Measurements from ENCODE around the gene TIPARP.
"Not testable (repeated sequence)": the region's sequence is repeated elsewhere in the genome, so short reads cannot be mapped to it uniquely, and the experiment has no call there.

TIPARP gene

GRCh38 chr3:156732261-156732660, 57.9 kb downstream of the TIPARP start:
- H3K27ac Mint-ChIP-seq = no peak overlapping the region

GRCh38 chr3:156732715-156733421, 58.5 kb downstream of the TIPARP start:
- Mint-ChIP-seq H3K36me3 (no peaks in the 10 kb centered on the region), H3K27me3 (no peaks in the 10 kb centered on the region), H3K9me3 (no peaks in the 10 kb centered on the region), H3K27ac (no peak overlapping the region), H3K4me1 (no peaks in the 10 kb centered on the region), H3K4me3 (no peak overlapping the region)

More at GRCh38 chr3:156732261-156732660, 57.9 kb downstream of the TIPARP start:
- Mint-ChIP-seq H3K4me3 (no peak overlapping the region), H3K9me3 (no peaks in the 10 kb centered on the region), H3K36me3 (no peaks in the 10 kb centered on the region), H3K27me3 (no peaks in the 10 kb centered on the region), H3K4me1 (no peaks in the 10 kb centered on the region)

- not testable (repeated sequence) for H3K9me3 Mint-ChIP-seq, H3K4me1 Mint-ChIP-seq, H3K27ac Mint-ChIP-seq, H3K36me3 Mint-ChIP-seq, H3K4me3 Mint-ChIP-seq, H3K27me3 Mint-ChIP-seq
These were observed 60.3 kb downstream of the TIPARP start for GRCh38 chr3:156734661-156735060.

- H3K36me3 Mint-ChIP-seq = no peaks in the 10 kb centered on the region
- H3K4me1 Mint-ChIP-seq = no peaks in the 10 kb centered on the region
- H3K27me3 Mint-ChIP-seq = no peaks in the 10 kb centered on the region
- H3K9me3 Mint-ChIP-seq = no peaks in the 10 kb centered on the region
- no peak overlapping the region for H3K4me3 Mint-ChIP-seq
- no peak overlapping the region for H3K27ac Mint-ChIP-seq
These were observed 61.1 kb downstream of the TIPARP start for GRCh38 chr3:156735471-156735870.

- H3K4me1 Mint-ChIP-seq, H3K4me3 Mint-ChIP-seq, H3K36me3 Mint-ChIP-seq, H3K27me3 Mint-ChIP-seq, H3K27ac Mint-ChIP-seq, H3K9me3 Mint-ChIP-seq: not testable (repeated sequence)
These were observed 62.7 kb downstream of the TIPARP start for GRCh38 chr3:156737049-156737448.

- Mint-ChIP-seq H3K4me1 (no peaks in the 10 kb centered on the region), H3K36me3 (no peaks in the 10 kb centered on the region), H3K27me3 (no peaks in the 10 kb centered on the region), H3K9me3 (no peaks in the 10 kb centered on the region), H3K4me3 (no peak overlapping the region), H3K27ac (no peak overlapping the region)
These were observed 63.9 kb downstream of the TIPARP start for GRCh38 chr3:156738251-156738650.

- no peak overlapping the region for H3K27ac Mint-ChIP-seq
- no peak overlapping the region for H3K4me3 Mint-ChIP-seq
- no peaks in the 10 kb centered on the region for H3K4me1 Mint-ChIP-seq
- no peaks in the 10 kb centered on the region for H3K9me3 Mint-ChIP-seq
- H3K36me3 Mint-ChIP-seq = no peaks in the 10 kb centered on the region
- no peaks in the 10 kb centered on the region for H3K27me3 Mint-ChIP-seq
These were observed 65.6 kb downstream of the TIPARP start for GRCh38 chr3:156739976-156740375.

GRCh38 chr3:156740581-156740980, 66.2 kb downstream of the TIPARP start:
- H3K27me3 Mint-ChIP-seq, H3K27ac Mint-ChIP-seq, H3K4me3 Mint-ChIP-seq, H3K9me3 Mint-ChIP-seq, H3K4me1 Mint-ChIP-seq, H3K36me3 Mint-ChIP-seq: not testable (repeated sequence)

- H3K27ac Mint-ChIP-seq = no peak overlapping the region
- H3K36me3 Mint-ChIP-seq = peaks cover under 1% of the 10 kb centered on the region
- H3K4me1 Mint-ChIP-seq = no peaks in the 10 kb centered on the region
- H3K27me3 Mint-ChIP-seq = peaks cover under 1% of the 10 kb centered on the region
- no peaks in the 10 kb centered on the region for H3K9me3 Mint-ChIP-seq
- H3K4me3 Mint-ChIP-seq = no peak overlapping the region
These were observed 67.5 kb downstream of the TIPARP start for GRCh38 chr3:156741935-156742334.

- H3K4me3 Mint-ChIP-seq = no peak overlapping the region
- H3K36me3 Mint-ChIP-seq = peaks cover 3% of the 10 kb centered on the region
- H3K4me1 Mint-ChIP-seq = no peaks in the 10 kb centered on the region
- H3K27me3 Mint-ChIP-seq = peaks cover 1% of the 10 kb centered on the region
- H3K9me3 Mint-ChIP-seq = no peaks in the 10 kb centered on the region
- no peak overlapping the region for H3K27ac Mint-ChIP-seq
These were observed 68.0 kb downstream of the TIPARP start for GRCh38 chr3:156742401-156742800.

GRCh38 chr3:156743859-156744258, 69.5 kb downstream of the TIPARP start:
- Mint-ChIP-seq H3K4me3 (no peak overlapping the region), H3K9me3 (no peaks in the 10 kb centered on the region), H3K36me3 (peaks cover 3% of the 10 kb centered on the region), H3K27me3 (peaks cover 1% of the 10 kb centered on the region), H3K4me1 (no peaks in the 10 kb centered on the region), H3K27ac (no peak overlapping the region)

- no peaks in the 10 kb centered on the region for H3K9me3 Mint-ChIP-seq
- no peak overlapping the region for H3K4me3 Mint-ChIP-seq
- no peak overlapping the region for H3K27ac Mint-ChIP-seq
These were observed 70.2 kb downstream of the TIPARP start for GRCh38 chr3:156744631-156745030.

GRCh38 chr3:156745766-156746165, 71.4 kb downstream of the TIPARP start:
- H3K4me3 Mint-ChIP-seq = no peak overlapping the region
- no peaks in the 10 kb centered on the region for H3K4me1 Mint-ChIP-seq
- H3K27ac Mint-ChIP-seq = no peak overlapping the region
- peaks cover 1% of the 10 kb centered on the region for H3K27me3 Mint-ChIP-seq
- peaks cover 3% of the 10 kb centered on the region for H3K36me3 Mint-ChIP-seq
- no peaks in the 10 kb centered on the region for H3K9me3 Mint-ChIP-seq

More at GRCh38 chr3:156744631-156745030, 70.2 kb downstream of the TIPARP start:
- peaks cover 3% of the 10 kb centered on the region for H3K36me3 Mint-ChIP-seq
- H3K27me3 Mint-ChIP-seq = peaks cover 1% of the 10 kb centered on the region
- no peaks in the 10 kb centered on the region for H3K4me1 Mint-ChIP-seq

GRCh38 chr3:156747046-156747445, 72.7 kb downstream of the TIPARP start:
- peaks cover 1% of the 10 kb centered on the region for H3K27me3 Mint-ChIP-seq
- no peak overlapping the region for H3K27ac Mint-ChIP-seq
- no peaks in the 10 kb centered on the region for H3K4me1 Mint-ChIP-seq
- peaks cover 3% of the 10 kb centered on the region for H3K36me3 Mint-ChIP-seq
- no peaks in the 10 kb centered on the region for H3K9me3 Mint-ChIP-seq
- H3K4me3 Mint-ChIP-seq = no peak overlapping the region

- no peaks in the 10 kb centered on the region for H3K4me1 Mint-ChIP-seq
- no peak overlapping the region for H3K27ac Mint-ChIP-seq
- peaks cover 3% of the 10 kb centered on the region for H3K27me3 Mint-ChIP-seq
These were observed 74.9 kb downstream of the TIPARP start for GRCh38 chr3:156749244-156749643.

GRCh38 chr3:156750191-156750873, 75.9 kb downstream of the TIPARP start:
- Mint-ChIP-seq H3K4me1 (no peaks in the 10 kb centered on the region), H3K27me3 (peaks cover 3% of the 10 kb centered on the region), H3K27ac (no peak overlapping the region), H3K9me3 (no peaks in the 10 kb centered on the region), H3K4me3 (no peak overlapping the region), H3K36me3 (peaks cover 3% of the 10 kb centered on the region)

More at GRCh38 chr3:156749244-156749643, 74.9 kb downstream of the TIPARP start:
- no peak overlapping the region for H3K4me3 Mint-ChIP-seq
- H3K36me3 Mint-ChIP-seq = peaks cover 3% of the 10 kb centered on the region
- H3K9me3 Mint-ChIP-seq = no peaks in the 10 kb centered on the region
